WTC11 (cell line): ENCODE data around the gene ZNF593.

Experiments
- CTCF ChIP-seq: fragments of 200-600 bp; IDR thresholded peaks from 2 replicates; pipeline ENCODE4 v1.8.0; 2022; ENCODE audit warnings: antibody characterized with exemption
- EMX1 ChIP-seq: fragments of 250-450 bp; sonication (Bioruptor Pico); IDR thresholded peaks from 2 replicates; pipeline ENCODE4 v1.8.0; 2021; ENCODE audit warnings: mild to moderate bottlenecking
- ESRRA ChIP-seq: sonication (generic); formaldehyde crosslinking; IDR thresholded peaks from 2 replicates; pipeline ENCODE4 v1.8.1; 2022; ENCODE audit warnings: mild to moderate bottlenecking, missing genetic modification reagents, borderline replicate concordance
- MAX ChIP-seq: sonication (generic); formaldehyde crosslinking; IDR thresholded peaks from 2 replicates; pipeline ENCODE4 v1.8.0; 2022; ENCODE audit warnings: mild to moderate bottlenecking, missing genetic modification reagents
- PRDM15 ChIP-seq: sonication (generic); formaldehyde crosslinking; IDR thresholded peaks from 2 replicates; pipeline ENCODE4 v1.8.0; 2022; ENCODE audit warnings: missing genetic modification reagents
- PREB ChIP-seq: sonication (generic); formaldehyde crosslinking; IDR thresholded peaks from 2 replicates; pipeline ENCODE4 v1.8.1; 2022; ENCODE audit warnings: mild to moderate bottlenecking, missing genetic modification reagents, moderate library complexity, borderline replicate concordance
- TEAD4 ChIP-seq: sonication (generic); formaldehyde crosslinking; IDR thresholded peaks from 2 replicates; pipeline ENCODE4 v1.8.0; 2022; ENCODE audit warnings: mild to moderate bottlenecking, missing genetic modification reagents
- USF2 ChIP-seq: sonication (generic); formaldehyde crosslinking; IDR thresholded peaks from 2 replicates; pipeline ENCODE4 v1.8.1; 2023; ENCODE audit warnings: mild to moderate bottlenecking, missing genetic modification reagents, moderate library complexity

GRCh38 chr1:26125946-26126320 is 43.8 kb upstream of the ZNF593 start:
- no peak for TF ChIP-seq CTCF
- TF ChIP-seq ESRRA (CRISPR knock-in tag), result no peak
- TF ChIP-seq USF2 (CRISPR knock-in tag), result no peak
- TF ChIP-seq PRDM15 (CRISPR knock-in tag), result no peak
- TF ChIP-seq EMX1, result no peak
- TF ChIP-seq TEAD4 (CRISPR knock-in tag), result no peak
- TF ChIP-seq MAX, result no peak
- TF ChIP-seq PREB (CRISPR knock-in tag), result no peak
